Adrenal gland (tissue), 12 donors: ENCODE measurements around the gene ARL13B. TPM values are rescaled to one million over a fixed set of nuclear protein-coding genes. Genes with fewer than 3 reads are reported as not detected.
"Not testable (repeated sequence)": the region's sequence is repeated elsewhere in the genome, so short reads cannot be mapped to it uniquely, and the experiment has no call there.

Experiments used
- DNase-seq, 7 donors: peaks; one replicate each; pipeline ENCODE4 v3.0.0-alpha.2; 2019 to 2020
- H3K27ac ChIP-seq, 5 donors: fragments of 200-600 bp; sonication (generic) in 4 of 5; 1 replicate in 3 of 5; 2 replicates in 2 of 5; pipeline versions ENCODE4 v1.5.1 to v1.8.0; 2016 to 2020; ENCODE audit warnings: mild to moderate bottlenecking in 1 of 5
- H3K27me3 ChIP-seq: fragments of 200-600 bp; 2 replicates; pipeline ENCODE4 v1.8.0; 2021
- H3K36me3 ChIP-seq, 2 donors: fragments of 200-600 bp; replicated peaks in 1 of 2; 1 replicate in 1 of 2; 2 replicates in 1 of 2; pipeline versions ENCODE4 v1.5.1 to v1.8.0; 2018 to 2022
- H3K4me1 ChIP-seq, 2 donors: fragments of 200-600 bp; replicated peaks in 1 of 2; 1 replicate in 1 of 2; 2 replicates in 1 of 2; pipeline versions ENCODE4 v1.5.1 to v1.8.0; 2018 to 2021
- H3K4me3 ChIP-seq, 4 donors: fragments of 200-600 bp; sonication (generic) in 3 of 4; one replicate each; pipeline ENCODE4 v1.5.1; 2016 to 2018
- H3K9me3 ChIP-seq, 3 donors: fragments of 200-600 bp; sonication (generic) in 1 of 3; replicated peaks in 1 of 3; 1 replicate in 2 of 3; 2 replicates in 1 of 3; pipeline versions ENCODE4 v1.5.1 to v1.8.0; 2016 to 2021
- CTCF ChIP-seq, 6 experiments: fragments of 450-650 bp in 4 of 6; fragments of 200-600 bp in 2 of 6; sonication (generic) in 1 of 6; IDR thresholded peaks; 1 replicate in 5 of 6; 2 replicates in 1 of 6; pipeline versions ENCODE4 v1.5.1 to v1.8.0; 2016 to 2021; ENCODE audit warnings: antibody characterized with exemption in 6 of 6, mild to moderate bottlenecking in 2 of 6, moderate library complexity in 1 of 6
- POLR2A ChIP-seq, 2 donors: fragments of 450-650 bp; IDR thresholded peaks; one replicate each; pipeline ENCODE4 v1.6.1; 2017; ENCODE audit warnings: antibody characterized with exemption in 2 of 2, mild to moderate bottlenecking in 2 of 2, moderate library complexity in 1 of 2
- WGBS, 4 donors: extraction: QIAGEN DNeasy Blood & Tissue Kit in 2 of 4; methylation state at CpG; one replicate each; pipeline versions ENCODE4 v1.1.5 to v1.1.7; 2013 to 2017; 5-methylcytosine and 5-hydroxymethylcytosine counted together
- intact Hi-C, 2 donors: fragments of 100-400 bp; cut with DNase I; formaldehyde crosslinking; loops; one replicate each; pipeline versions ENCODE4 v1.14.1 to v1.15.0; 2022 to 2023
- polyA plus RNA-seq, 3 donors: library from polyadenylated mRNA; stranded (reverse); fragments of 200-250 nt in 2 of 3; fragments of 350-450 nt in 1 of 3; fragmentation: Illumina TruSeq in 1 of 3; extraction: RNeasy Lipid Tissue Mini Kit (QIAGEN cat#74804) in 1 of 3; gene quantifications; one replicate each; pipeline ENCODE4 v1.2.3, GENCODE V29; 2013 to 2014
- total RNA-seq, 9 donors: library from RNA; depleted of rRNA in 4 of 9; stranded (reverse); fragments of >200 nt in 4 of 9; fragments of 120-200 nt in 1 of 9; fragmentation: NEBNext Ultra II Directional in 1 of 9; extraction: Animal tissue kit (Norgen Biotek cat#: 25700) in 1 of 9; gene quantifications; one replicate each; pipeline versions ENCODE4 v1.1.0 to v1.2.4, GENCODE V29; 2013 to 2023
- donor health status: healthy with polysubstance abuse.
- donor health status: Bipolar disorder and iron deficiency.
- donor health status: DM: yes; HTN: yes; CAD: no.
- donor health status: DM: no; HTN: no; CAD: no.
- donor health status: DM: no; HTN: no; CAD: no.
- donor health status: DM: yes; HTN: yes; CAD: no.

The ARL13B gene
- total and polyA plus RNA-seq, 12 donors = 3.2 to 7.7 (median 5.9) TPM

GRCh38 chr3:93936549-93936948 is 43.4 kb upstream of the ARL13B start:
- no peaks in the 10 kb centered on the region for H3K4me1 ChIP-seq
- H3K4me3 ChIP-seq = no peak overlapping the region
- no peaks in the 10 kb centered on the region for H3K27me3 ChIP-seq
- TF ChIP-seq POLR2A (IDR thresholded peaks at IDR 0.05) (no peak), CTCF (IDR thresholded peaks at IDR 0.05) (no peak)
- no peaks in the 10 kb centered on the region for H3K36me3 ChIP-seq
- no peaks in the 10 kb centered on the region for H3K9me3 ChIP-seq
- 90 to 97% (median 94%) methylated on average over 1 of the region's 1 CpG for WGBS, 4 donors
- DNase-seq = no peak
- intact Hi-C loops = no loop called here
- H3K27ac ChIP-seq = no peak overlapping the region

GRCh38 chr3:93937485-93937884 is 42.5 kb upstream of the ARL13B start:
- H3K4me3 ChIP-seq, H3K36me3 ChIP-seq, H3K9me3 ChIP-seq, intact Hi-C loops, H3K27ac ChIP-seq, H3K27me3 ChIP-seq, DNase-seq, H3K4me1 ChIP-seq: not testable (repeated sequence)
- 84 to 99% (median 88%) methylated on average over 6 of the region's 6 CpGs for WGBS, 4 donors

- H3K27ac ChIP-seq, intact Hi-C loops, H3K4me1 ChIP-seq, H3K36me3 ChIP-seq, H3K27me3 ChIP-seq, DNase-seq, H3K4me3 ChIP-seq, H3K9me3 ChIP-seq: not testable (repeated sequence)
- WGBS, 4 donors = 72 to 90% (median 82%) methylated on average over 7 to 8 of the region's 8 CpGs
Observed at GRCh38 chr3:93949958-93950357, 30.0 kb upstream of the ARL13B start.

- Histone ChIP-seq H3K27me3 (no peaks in the 10 kb centered on the region), H3K4me3 (no peak overlapping the region), H3K4me1 (no peaks in the 10 kb centered on the region), H3K36me3 (no peaks in the 10 kb centered on the region), H3K27ac (no peak overlapping the region), H3K9me3 (no peaks in the 10 kb centered on the region)
- WGBS, 4 donors = 80 to 92% (median 88%) methylated on average over 1 of the region's 1 CpG
- DNase-seq = no peak
- TF ChIP-seq CTCF (IDR thresholded peaks at IDR 0.05) = no peak
- TF ChIP-seq POLR2A (IDR thresholded peaks at IDR 0.05) = no peak
- intact Hi-C loops = no loop called here
Observed at GRCh38 chr3:93961026-93961425, 18.9 kb upstream of the ARL13B start.

- no peak for TF ChIP-seq CTCF (IDR thresholded peaks at IDR 0.05)
- TF ChIP-seq POLR2A (IDR thresholded peaks at IDR 0.05) = no peak
- intact Hi-C loops = no loop called here
- 50 to 85% (median 76%) methylated on average over 1 of the region's 1 CpG for WGBS, 4 donors
Observed at GRCh38 chr3:93961489-93961888, 18.5 kb upstream of the ARL13B start.

More at GRCh38 chr3:93961489-93961888, 18.5 kb upstream of the ARL13B start:
- no peak overlapping the region for H3K4me3 ChIP-seq
- no peaks in the 10 kb centered on the region for H3K27me3 ChIP-seq
- no peaks in the 10 kb centered on the region for H3K9me3 ChIP-seq
- H3K36me3 ChIP-seq = no peaks in the 10 kb centered on the region
- no peaks in the 10 kb centered on the region for H3K4me1 ChIP-seq
- H3K27ac ChIP-seq = no peak overlapping the region
- no peak for DNase-seq
